Germinal center (tissue), 1 donor: ENCODE results near the gene FRMD3.

Experiments
- DNase-seq: peaks from one replicate; pipeline ENCODE4 v3.0.0; 2012; ENCODE audit warnings: mixed read lengths, low spot score

Gene FRMD3

GRCh38 chr9:83538172-83538889, at the start of gene FRMD3:
FRMD3 (minus strand) TSS chr9:83538401; CDS start chr9:83538231, 170 bp downstream.
- peak; percentile 18 for DNase-seq

- no peak for DNase-seq
Observed at GRCh38 chr9:83584995-83585394, 46.8 kb upstream of the FRMD3 start.

DNA sequence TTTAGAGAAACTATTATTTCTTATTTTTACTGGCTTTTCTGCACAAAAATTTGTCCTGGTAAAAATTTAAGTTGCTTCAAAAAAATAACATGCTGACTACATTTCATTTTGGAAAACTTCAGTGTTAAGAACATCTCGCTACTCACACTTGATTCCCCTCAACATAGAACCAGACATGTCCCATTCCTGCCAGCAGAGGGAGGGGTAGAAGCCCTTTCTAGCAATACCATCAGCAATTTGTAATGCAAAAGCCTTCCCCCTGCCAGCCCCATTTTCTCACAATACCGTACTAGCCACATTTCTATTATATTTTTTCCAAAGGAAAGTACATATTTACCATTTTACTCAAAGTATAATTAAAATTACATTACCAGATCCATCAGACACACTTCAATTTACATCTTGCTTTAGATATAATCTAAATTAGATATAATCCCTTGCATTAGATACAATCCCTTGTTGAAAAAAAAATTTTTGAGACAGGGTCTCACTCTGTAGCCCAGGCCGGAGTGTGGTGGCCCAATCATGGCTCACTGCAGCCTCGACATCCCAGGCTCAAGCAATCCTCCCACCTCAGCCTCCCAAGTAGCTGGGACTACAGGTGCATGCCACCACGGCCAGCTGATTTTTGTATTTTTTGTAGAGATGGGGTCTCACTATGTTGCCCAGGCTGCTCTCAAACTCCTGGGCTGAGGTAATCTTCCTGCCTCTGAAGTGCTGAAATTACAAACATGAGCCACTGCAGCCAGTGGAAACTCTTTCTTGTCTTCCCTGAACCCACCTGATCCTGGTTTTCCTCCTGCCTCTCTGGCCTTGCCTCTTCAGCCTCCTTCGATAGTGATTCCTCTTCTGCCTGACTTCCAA, 45.2 kb upstream of the FRMD3 start:
- peak; percentile 43 for DNase-seq

DNA sequence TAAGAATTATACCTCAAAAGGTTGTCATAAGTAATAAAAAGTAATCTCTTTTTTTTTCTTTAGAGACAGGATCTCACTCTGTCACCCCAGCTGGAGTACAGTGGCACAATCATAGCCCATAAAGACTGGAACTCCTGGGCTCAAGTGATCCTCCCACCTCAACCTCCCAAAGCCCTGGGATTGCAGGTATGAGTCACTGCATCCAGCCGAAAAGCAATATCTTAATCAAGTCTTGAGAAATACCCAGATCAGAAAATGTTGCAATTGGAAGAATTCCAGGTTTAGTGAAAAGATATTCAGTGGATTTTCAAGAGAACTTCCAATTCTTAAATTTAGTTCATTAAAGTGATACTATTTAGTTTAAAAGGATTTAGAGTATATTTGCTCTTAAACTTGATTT, 43.8 kb upstream of the FRMD3 start:
- no peak for DNase-seq

- DNase-seq: no peak
Observed at GRCh38 chr9:83574482-83574881, 36.3 kb upstream of the FRMD3 start.

DNA sequence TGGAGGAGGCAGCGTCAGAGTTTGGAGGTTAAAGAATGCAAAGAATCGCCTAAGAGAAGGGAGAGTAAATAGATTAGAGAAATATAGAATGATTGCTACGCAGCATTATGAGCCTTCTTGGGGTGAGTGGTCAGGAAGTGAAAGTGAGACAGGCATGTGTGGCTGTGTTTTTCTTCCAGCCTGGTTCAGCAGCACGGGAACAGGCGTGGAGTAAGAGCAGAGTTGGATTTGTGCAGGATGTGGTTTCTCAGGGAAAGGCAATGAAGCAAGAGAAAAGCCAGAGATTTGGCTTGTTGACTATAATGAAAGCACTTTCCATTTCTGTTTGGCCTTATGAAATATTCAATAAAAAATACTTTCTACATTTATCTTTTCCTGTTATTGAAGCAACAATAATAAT, 34.3 kb upstream of the FRMD3 start:
- DNase-seq: no peak

GRCh38 chr9:83570359-83570758, 32.2 kb upstream of the FRMD3 start:
- no peak for DNase-seq

DNA sequence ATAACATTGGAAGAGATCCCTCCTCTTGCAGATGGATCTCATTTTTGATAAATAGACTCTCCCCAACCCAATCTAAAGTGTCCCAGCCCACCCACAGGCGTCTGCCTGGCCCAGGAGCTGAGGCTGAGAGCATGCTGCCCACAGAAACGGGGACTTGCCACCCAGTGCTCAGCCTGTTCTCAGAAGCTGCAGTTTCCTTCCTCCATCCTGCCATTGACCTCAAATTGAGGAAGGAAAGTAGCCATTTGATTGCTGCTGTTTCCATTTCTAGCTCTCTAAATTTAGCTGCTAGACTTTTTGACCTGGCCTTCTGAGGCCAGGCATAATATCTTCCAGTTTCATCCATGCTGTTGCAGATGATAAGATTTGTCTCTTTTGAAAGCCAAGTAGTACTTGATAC, 31.1 kb upstream of the FRMD3 start:
- DNase-seq: no peak

DNA sequence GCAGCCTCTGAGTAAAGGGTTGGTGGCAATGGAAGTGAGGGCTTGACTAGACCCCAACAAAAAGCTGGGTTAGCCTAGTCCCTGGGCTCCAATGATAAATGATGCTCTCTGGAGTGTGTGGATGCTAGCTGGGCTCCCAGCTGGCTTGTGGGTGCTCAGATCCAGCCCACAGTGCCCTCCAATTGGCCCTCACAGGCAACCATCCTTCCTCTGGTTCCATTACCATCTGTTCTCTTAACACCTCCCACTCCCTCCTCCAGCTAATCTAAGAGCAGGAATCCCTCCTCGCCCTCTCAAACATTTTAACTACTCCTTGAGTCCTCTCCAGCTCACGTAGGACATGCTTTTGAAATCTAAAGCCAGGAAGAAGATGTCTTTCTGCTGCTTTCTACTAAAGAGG, 25.2 kb upstream of the FRMD3 start:
- DNase-seq: no peak

DNA sequence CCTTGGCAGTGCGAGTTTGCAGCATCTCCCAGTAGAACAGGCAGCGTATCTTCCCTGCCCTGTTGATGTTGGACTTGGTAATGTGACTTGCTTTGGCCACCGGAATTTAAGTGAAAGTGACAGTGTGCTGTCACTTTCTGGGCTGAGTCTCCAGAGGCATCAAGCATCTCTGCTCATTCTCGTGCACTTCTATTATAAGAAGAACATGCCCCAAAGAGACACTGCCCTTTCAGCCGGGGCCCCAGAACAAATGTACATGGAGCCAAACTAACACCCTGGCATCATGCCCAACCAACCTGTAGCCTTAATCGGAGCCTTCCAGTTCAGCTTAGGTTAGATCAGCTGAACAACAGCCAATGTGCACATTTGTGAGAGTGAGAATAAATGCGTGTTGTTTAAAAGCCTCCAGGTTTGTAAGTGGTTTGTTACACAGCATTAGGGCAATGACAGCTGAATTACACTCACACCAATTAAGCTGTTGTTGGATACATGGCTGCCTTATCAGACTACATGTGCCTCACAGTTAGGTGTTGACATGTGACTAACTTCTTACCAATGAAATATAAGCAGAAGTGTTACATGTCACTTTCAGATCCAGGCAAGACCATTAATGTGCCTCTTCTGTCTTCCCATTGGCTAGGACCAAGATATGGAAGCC, 22.1 kb upstream of the FRMD3 start:
- DNase-seq: no peak

DNA sequence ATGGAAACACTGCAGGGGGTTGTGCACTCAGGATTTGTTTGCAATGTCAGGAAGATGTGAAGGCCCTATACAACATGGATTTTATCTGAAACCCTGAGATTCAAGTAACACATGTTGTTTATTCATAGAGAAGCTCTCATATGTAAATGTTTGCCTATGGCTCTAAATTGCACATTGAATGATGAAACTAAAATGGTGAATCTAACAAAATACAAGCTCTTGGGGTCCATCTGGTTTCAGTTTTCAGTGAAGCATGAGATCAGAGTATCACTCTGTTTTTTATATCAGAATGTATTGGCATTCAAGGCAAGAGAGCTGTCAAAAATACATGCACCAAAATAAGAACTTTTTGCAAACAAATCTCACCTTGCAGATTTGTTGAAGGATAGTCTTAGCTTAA, 19.6 kb upstream of the FRMD3 start:
- DNase-seq: no peak

- no peak for DNase-seq
Observed at GRCh38 chr9:83557317-83557716, 19.1 kb upstream of the FRMD3 start.

DNA sequence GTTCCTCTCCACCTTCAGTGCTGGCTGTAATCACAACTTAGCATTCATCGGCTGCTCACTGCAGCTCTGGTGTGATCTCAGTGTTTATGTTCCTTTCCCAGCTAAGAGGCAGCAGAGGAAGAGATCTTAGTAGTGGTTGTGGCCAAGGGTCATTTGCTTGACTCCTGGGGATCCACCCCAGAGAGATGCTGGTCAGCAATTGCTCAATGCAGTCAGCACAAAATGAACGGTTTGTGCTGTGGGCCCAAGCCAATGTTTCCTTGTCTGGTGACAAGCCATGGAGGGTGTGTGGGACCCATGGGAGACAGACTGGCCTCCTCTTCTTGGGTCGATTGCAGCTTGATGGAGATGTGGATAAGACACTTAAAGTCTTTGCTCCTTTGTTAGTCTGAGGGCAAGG, 16.1 kb upstream of the FRMD3 start:
- no peak for DNase-seq

DNA sequence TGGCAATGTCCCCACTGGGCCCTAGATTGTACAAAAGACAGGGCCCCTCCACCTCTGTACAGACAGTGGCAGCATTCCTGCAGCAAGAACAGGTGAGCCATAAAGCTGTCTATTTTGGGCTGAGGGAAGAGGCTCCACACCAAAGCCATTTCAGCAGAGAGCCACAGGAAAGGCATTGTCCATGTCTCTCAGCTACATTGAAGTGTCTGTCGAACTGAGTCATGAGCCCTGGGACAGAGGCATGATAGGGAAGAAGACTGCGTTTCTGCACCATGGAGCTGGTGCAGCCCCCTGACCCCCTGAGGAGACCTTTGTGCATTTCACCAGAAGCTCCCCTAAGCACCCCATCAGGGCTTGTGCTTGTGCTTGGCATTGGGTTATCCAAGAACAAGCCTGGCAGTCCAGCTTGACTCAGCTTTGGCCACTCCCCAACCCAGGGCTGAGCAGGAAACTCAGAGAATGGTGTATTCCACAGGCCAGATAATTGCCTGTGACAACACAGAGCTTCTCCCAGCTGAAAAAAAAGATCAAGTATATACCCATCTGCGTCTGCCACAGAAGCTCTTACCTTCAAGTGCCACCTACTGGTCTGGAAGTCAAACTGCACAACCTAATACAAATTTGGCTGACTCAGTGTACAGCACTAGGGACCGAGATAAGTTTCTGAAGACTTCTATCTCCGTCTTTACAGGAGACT, 5.9 kb upstream of the FRMD3 start:
- peak; percentile 26 for DNase-seq

DNA sequence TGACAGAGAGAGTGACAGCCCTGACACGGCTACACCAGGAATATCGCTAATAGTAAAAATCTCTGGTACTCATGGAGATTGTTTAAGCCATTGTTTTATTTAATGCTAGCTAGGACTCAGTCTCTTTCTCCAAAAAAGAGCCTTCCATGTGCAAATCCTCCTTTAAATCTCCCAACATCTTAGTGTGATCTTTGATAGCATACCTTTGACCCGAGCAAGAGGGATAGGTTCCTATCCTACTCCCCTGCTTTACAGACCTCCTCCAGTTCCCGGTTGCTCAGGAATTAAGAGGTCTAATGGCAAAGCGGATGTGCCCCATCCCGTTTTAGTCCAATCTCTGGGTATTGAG, 663 bp upstream of the FRMD3 start:
- no peak for DNase-seq

- no peak for DNase-seq
Observed at GRCh38 chr9:83537331-83538171, 650 bp downstream of the FRMD3 start.

GRCh38 chr9:83536332-83536731, 1.9 kb downstream of the FRMD3 start:
- no peak for DNase-seq

DNA sequence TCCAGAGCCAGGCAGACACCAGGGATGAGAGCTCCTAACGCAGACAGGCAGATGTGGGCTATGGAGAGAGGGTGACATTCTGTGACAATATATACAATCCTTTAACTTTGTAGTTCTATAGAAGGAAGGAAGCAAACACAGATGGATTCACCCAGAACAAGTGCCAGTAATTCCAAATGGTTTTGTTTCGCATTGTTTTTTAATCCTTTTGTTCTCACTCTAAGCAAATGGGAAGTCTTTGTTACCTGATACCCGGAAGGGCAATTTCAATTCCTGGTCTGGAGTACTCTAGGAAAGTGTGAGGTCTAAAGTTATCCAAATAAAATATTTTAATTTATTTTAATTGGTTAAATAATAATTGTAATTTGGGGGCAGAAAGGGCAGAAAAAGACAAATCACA, 2.5 kb downstream of the FRMD3 start:
- DNase-seq: no peak

- DNase-seq: no peak
Observed at GRCh38 chr9:83533296-83533695, 4.9 kb downstream of the FRMD3 start.

DNA sequence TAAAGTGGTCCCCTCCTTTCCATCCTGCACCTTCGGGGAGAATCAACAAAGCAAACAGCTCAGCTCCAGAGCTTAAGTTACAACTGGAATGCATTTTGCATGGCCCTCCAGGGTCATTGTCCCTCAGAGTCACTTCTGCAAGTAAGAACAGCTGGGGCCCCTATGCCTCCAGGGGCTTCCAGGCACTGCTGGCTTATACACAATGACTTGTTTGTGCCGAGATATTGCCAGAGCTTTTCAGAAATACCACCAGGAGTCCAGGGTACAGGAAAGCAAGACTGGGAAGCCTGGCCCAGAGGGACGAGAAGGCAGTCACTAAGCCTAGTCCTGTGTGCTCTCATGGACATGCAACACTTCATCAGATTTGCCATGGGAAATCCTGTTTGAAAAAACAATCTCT, 11.3 kb downstream of the FRMD3 start:
- DNase-seq: no peak

DNA sequence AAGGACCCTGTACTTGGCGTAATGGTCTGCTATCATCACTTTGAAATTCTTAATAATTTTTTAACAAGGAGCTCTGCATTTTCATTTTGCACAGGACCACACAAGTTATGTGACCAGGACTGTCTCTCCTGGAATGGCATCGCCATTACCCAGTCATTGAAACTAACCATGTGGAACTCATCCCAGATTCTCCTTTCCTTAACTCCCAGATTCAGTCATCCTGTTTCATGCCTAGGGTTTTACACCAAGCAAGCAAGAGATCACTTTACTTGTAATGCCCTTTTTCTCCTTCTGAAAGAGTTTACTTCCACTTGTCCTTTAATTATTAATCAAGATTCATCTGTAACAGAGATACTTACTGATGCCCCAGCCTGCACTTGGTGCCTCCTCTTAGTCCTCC, 12.0 kb downstream of the FRMD3 start:
- DNase-seq: no peak

DNA sequence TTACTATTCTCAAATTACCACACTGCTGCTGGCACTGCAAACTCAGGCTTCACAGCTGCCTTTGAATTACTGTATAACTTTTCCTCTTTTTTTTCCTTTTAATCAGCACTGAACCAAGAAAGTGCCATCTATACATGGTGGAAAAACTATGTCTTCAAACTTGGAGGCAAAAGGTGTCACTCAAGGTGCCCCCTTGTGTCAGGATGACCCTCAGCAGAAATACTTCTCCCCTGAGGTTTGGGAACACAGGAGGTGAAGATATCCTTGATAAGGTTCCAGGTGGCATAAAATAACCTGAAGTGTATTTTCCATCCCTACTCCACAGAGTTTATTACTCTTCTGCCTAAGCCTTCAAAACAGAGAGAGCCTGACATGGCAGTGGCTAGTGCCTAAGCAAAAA, 14.5 kb downstream of the FRMD3 start:
- no peak for DNase-seq
